HEK293T (cell line): ENCODE results near the gene MAN1C1.

Experiments
- CTBP1 ChIP-seq: fragments of 450-650 bp; IDR thresholded peaks from 2 replicates; pipeline ENCODE4 v1.6.1; 2016; ENCODE audit warnings: borderline replicate concordance
- ELF4 ChIP-seq: fragments of 450-650 bp; IDR thresholded peaks from 2 replicates; pipeline ENCODE4 v1.6.1; 2017; ENCODE audit warnings: antibody characterized with exemption
- FOXA1 ChIP-seq: fragments of 450-650 bp; IDR thresholded peaks from 2 replicates; pipeline ENCODE4 v1.6.1; 2016; ENCODE audit warnings: mild to moderate bottlenecking
- FOXK2 ChIP-seq: fragments of 450-650 bp; IDR thresholded peaks from 2 replicates; pipeline ENCODE4 v1.6.1; 2016; ENCODE audit warnings: mild to moderate bottlenecking
- FOXM1 ChIP-seq: fragments of 450-650 bp; IDR thresholded peaks from 2 replicates; pipeline ENCODE4 v1.6.1; 2017; ENCODE audit warnings: mild to moderate bottlenecking, borderline replicate concordance
- SUZ12 ChIP-seq: fragments of 450-650 bp; IDR thresholded peaks from 2 replicates; pipeline ENCODE4 v1.6.1; 2016; ENCODE audit warnings: mild to moderate bottlenecking
- TARDBP ChIP-seq: fragments of 450-650 bp; IDR thresholded peaks from 2 replicates; pipeline ENCODE4 v1.6.1; 2016

GRCh38 chr1:25724966-25725365 lies 108.4 kb downstream of the MAN1C1 start:
- TF ChIP-seq FOXM1 = no peak
- TF ChIP-seq CTBP1 = no peak
- TF ChIP-seq TARDBP = no peak
- TF ChIP-seq FOXK2 = no peak
- TF ChIP-seq FOXA1 = no peak
- TF ChIP-seq SUZ12 = no peak
- TF ChIP-seq ELF4 = no peak
